ENCODE data around the gene MRPL41.

GRCh38 chr9:137524161-137524980 lies 27.3 kb upstream of the MRPL41 start:
- TF ChIP-seq CTCF (IDR thresholded peaks at IDR 0.05) (no peak), EZH2 (IDR thresholded peaks at IDR 0.05) (no peak)

Measured in neural progenitor cell (in vitro differentiated cells).